GM10248 (cell line): ENCODE measurements around the gene TASP1.

Experiments used
- CTCF ChIA-PET: fragments of 300-600 bp; sonication (Branson Sonifier 250); formaldehyde crosslinking; extraction: SDS; loops from one replicate; lab custom pipeline; 2021; ENCODE audit warnings: antibody characterized with exemption; lab: Yijun Ruan, JAX
- POLR2A ChIA-PET: fragments of 350-650 bp; sonication (Branson Sonifier 250); formaldehyde crosslinking; extraction: SDS; loops from one replicate; lab custom pipeline; 2020; ENCODE audit warnings: antibody characterized with exemption; lab: Yijun Ruan, JAX
- DNase-seq: peaks from one replicate; pipeline ENCODE4 v3.0.0; 2012; ENCODE audit errors: extremely low spot score
- TF ChIP-seq, protein P1 (sequence below): IDR thresholded peaks from 2 replicates; pipeline ENCODE4 v1.5.1; 2012; ENCODE audit warnings: mild to moderate bottlenecking, low read depth; ENCODE audit errors: extremely low read depth, missing control alignments, control extremely low read depth

TASP1 gene

GRCh38 chr20:13353261-13353945, 285.3 kb downstream of the TASP1 start:
- TF ChIP-seq, protein P1, sequence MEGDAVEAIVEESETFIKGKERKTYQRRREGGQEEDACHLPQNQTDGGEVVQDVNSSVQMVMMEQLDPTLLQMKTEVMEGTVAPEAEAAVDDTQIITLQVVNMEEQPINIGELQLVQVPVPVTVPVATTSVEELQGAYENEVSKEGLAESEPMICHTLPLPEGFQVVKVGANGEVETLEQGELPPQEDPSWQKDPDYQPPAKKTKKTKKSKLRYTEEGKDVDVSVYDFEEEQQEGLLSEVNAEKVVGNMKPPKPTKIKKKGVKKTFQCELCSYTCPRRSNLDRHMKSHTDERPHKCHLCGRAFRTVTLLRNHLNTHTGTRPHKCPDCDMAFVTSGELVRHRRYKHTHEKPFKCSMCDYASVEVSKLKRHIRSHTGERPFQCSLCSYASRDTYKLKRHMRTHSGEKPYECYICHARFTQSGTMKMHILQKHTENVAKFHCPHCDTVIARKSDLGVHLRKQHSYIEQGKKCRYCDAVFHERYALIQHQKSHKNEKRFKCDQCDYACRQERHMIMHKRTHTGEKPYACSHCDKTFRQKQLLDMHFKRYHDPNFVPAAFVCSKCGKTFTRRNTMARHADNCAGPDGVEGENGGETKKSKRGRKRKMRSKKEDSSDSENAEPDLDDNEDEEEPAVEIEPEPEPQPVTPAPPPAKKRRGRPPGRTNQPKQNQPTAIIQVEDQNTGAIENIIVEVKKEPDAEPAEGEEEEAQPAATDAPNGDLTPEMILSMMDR, result no peak
- POLR2A ChIA-PET, result no interaction called here
- CTCF ChIA-PET, result interaction anchor here (1.2 to 3.6 kb wide), 2 partner anchors 29 to 193 kb away, joined by 3 to 9 read pairs; no protein-coding TSS in a partner anchor
- no peak for DNase-seq

GRCh38 chr20:13349235-13349604, 289.5 kb downstream of the TASP1 start:
- ChIA-PET CTCF (interaction anchor here (0.8 to 1.3 kb wide), 2 partner anchors 14 to 25 kb away, joined by 4 to 5 read pairs; no protein-coding TSS in a partner anchor), POLR2A (no interaction called here)
- TF ChIP-seq, protein P1, result no peak
- DNase-seq, result no peak

GRCh38 chr20:13348311-13349234, 290.2 kb downstream of the TASP1 start:
- CTCF ChIA-PET, result interaction anchor here (0.8 to 1.3 kb wide), 3 partner anchors 14 to 198 kb away, joined by 3 to 5 read pairs (median 4); no protein-coding TSS in a partner anchor
- POLR2A ChIA-PET, result no interaction called here
- DNase-seq, result no peak
- TF ChIP-seq, protein P1, result no peak

GRCh38 chr20:13344671-13345070, 294.1 kb downstream of the TASP1 start:
- ChIA-PET POLR2A (no interaction called here), CTCF (interaction anchor here (0.7 kb wide), 1 partner anchor 12 kb away, joined by 3 read pairs; no protein-coding TSS in a partner anchor)
- TF ChIP-seq, protein P1, result no peak
- DNase-seq, result no peak

GRCh38 chr20:13342469-13343242, 296.1 kb downstream of the TASP1 start:
- DNase-seq, result no peak
- TF ChIP-seq, protein P1, result no peak
- CTCF ChIA-PET, result interaction anchor here (1.0 kb wide), 2 partner anchors 13 to 204 kb away, joined by 3 read pairs; no protein-coding TSS in a partner anchor
- POLR2A ChIA-PET, result no interaction called here
